ENCODE measurements around the gene ADGRB2.

The ADGRB2 gene

GRCh38 chr1:31791131-31791858, 27.2 kb upstream of the ADGRB2 start:
- H3K4me3 ChIP-seq (ENCODE audit: control insufficient read depth in 1 of 7, extremely low read depth in 1 of 7, insufficient read depth in 4 of 7, low read depth in 2 of 7, low read length in 6 of 7) = no peak overlapping the region
- POLR2A ChIA-PET = no interaction called here
- H3K36me3 ChIP-seq (ENCODE audit: control insufficient read depth in 4 of 4, insufficient read depth in 4 of 4, low read length in 3 of 4) = no peaks in the 10 kb centered on the region
- peaks cover 0 to 7% (median 0%) of the 10 kb centered on the region in 5 experiments for H3K27me3 ChIP-seq (replicated peaks in 2 of 5; ENCODE audit: control insufficient read depth in 4 of 5, insufficient read depth in 5 of 5, low read length in 4 of 5)
- WGBS (ENCODE audit: insufficient coverage) = 93% methylated on average over 8 of the region's 13 CpGs
- H3K4me1 ChIP-seq (ENCODE audit: control extremely low read depth in 1 of 4, control insufficient read depth in 4 of 4, insufficient read depth in 4 of 4, low read length in 3 of 4) = peaks cover 0 to 22% (median 12%) of the 10 kb centered on the region in 4 experiments
- DNase-seq = no peak
- no peak overlapping the region for H3K27ac ChIP-seq (ENCODE audit: insufficient read depth in 1 of 2, low read depth in 1 of 2, low read length in 2 of 2, poor library complexity in 1 of 2, severe bottlenecking in 2 of 2)
- CTCF ChIA-PET = interaction anchor here (0.6 to 5.1 kb wide), 12 partner anchors 8 to 226 kb away, joined by 3 to 50 read pairs (median 9); partner anchors contain the start of gene ADGRB2
- H3K9me3 ChIP-seq (ENCODE audit: control extremely low read depth in 1 of 5, control insufficient read depth in 4 of 5, insufficient read depth in 2 of 5, low read depth in 1 of 5, low read length in 4 of 5) = no peaks in the 10 kb centered on the region

GRCh38 chr1:31790641-31791091, 26.5 kb upstream of the ADGRB2 start:
- Histone ChIP-seq H3K27ac (ENCODE audit: insufficient read depth in 1 of 2, low read depth in 1 of 2, low read length in 2 of 2, poor library complexity in 1 of 2, severe bottlenecking in 2 of 2) (no peak overlapping the region), H3K9me3 (ENCODE audit: control extremely low read depth in 1 of 5, control insufficient read depth in 4 of 5, insufficient read depth in 2 of 5, low read depth in 1 of 5, low read length in 4 of 5) (no peaks in the 10 kb centered on the region), H3K4me3 (ENCODE audit: control insufficient read depth in 1 of 7, extremely low read depth in 1 of 7, insufficient read depth in 4 of 7, low read depth in 2 of 7, low read length in 6 of 7) (no peak overlapping the region), H3K36me3 (ENCODE audit: control insufficient read depth in 4 of 4, insufficient read depth in 4 of 4, low read length in 3 of 4) (no peaks in the 10 kb centered on the region), H3K4me1 (ENCODE audit: control extremely low read depth in 1 of 4, control insufficient read depth in 4 of 4, insufficient read depth in 4 of 4, low read length in 3 of 4) (peaks cover 0 to 17% (median 12%) of the 10 kb centered on the region in 4 experiments), H3K27me3 (replicated peaks in 2 of 5; ENCODE audit: control insufficient read depth in 4 of 5, insufficient read depth in 5 of 5, low read length in 4 of 5) (peaks cover 0 to 7% (median 0%) of the 10 kb centered on the region in 5 experiments)
- ChIA-PET POLR2A (no interaction called here), CTCF (interaction anchor here (0.6 to 5.1 kb wide), 16 partner anchors 9 to 227 kb away, joined by 3 to 50 read pairs (median 7); partner anchors contain the start of gene ADGRB2)
- no peak for DNase-seq
- WGBS (ENCODE audit: insufficient coverage) = 89% methylated on average over 11 of the region's 11 CpGs

GRCh38 chr1:31790140-31790539, 26.0 kb upstream of the ADGRB2 start:
- no peak overlapping the region for H3K27ac ChIP-seq (ENCODE audit: insufficient read depth in 1 of 2, low read depth in 1 of 2, low read length in 2 of 2, poor library complexity in 1 of 2, severe bottlenecking in 2 of 2)
- 92% methylated on average over 1 of the region's 3 CpGs for WGBS (ENCODE audit: insufficient coverage)
- H3K9me3 ChIP-seq (ENCODE audit: control extremely low read depth in 1 of 5, control insufficient read depth in 4 of 5, insufficient read depth in 2 of 5, low read depth in 1 of 5, low read length in 4 of 5) = no peaks in the 10 kb centered on the region
- DNase-seq = no peak
- H3K4me3 ChIP-seq (ENCODE audit: control insufficient read depth in 1 of 7, extremely low read depth in 1 of 7, insufficient read depth in 4 of 7, low read depth in 2 of 7, low read length in 6 of 7) = no peak overlapping the region
- H3K4me1 ChIP-seq (ENCODE audit: control extremely low read depth in 1 of 4, control insufficient read depth in 4 of 4, insufficient read depth in 4 of 4, low read length in 3 of 4) = peaks cover 0 to 17% (median 12%) of the 10 kb centered on the region in 4 experiments
- CTCF ChIA-PET = interaction anchor here (0.7 to 5.1 kb wide), 21 partner anchors 10 to 205 kb away, joined by 3 to 50 read pairs (median 7); partner anchors contain the start of genes ADGRB2 and COL16A1
- H3K36me3 ChIP-seq (ENCODE audit: control insufficient read depth in 4 of 4, insufficient read depth in 4 of 4, low read length in 3 of 4) = no peaks in the 10 kb centered on the region
- POLR2A ChIA-PET = no interaction called here
- H3K27me3 ChIP-seq (replicated peaks in 2 of 5; ENCODE audit: control insufficient read depth in 4 of 5, insufficient read depth in 5 of 5, low read length in 4 of 5) = peaks cover 0 to 7% (median 0%) of the 10 kb centered on the region in 5 experiments

- Histone ChIP-seq H3K27ac (ENCODE audit: insufficient read depth in 1 of 2, low read depth in 1 of 2, low read length in 2 of 2, poor library complexity in 1 of 2, severe bottlenecking in 2 of 2) (no peak overlapping the region), H3K36me3 (ENCODE audit: control insufficient read depth in 4 of 4, insufficient read depth in 4 of 4, low read length in 3 of 4) (no peaks in the 10 kb centered on the region), H3K27me3 (replicated peaks in 2 of 5; ENCODE audit: control insufficient read depth in 4 of 5, insufficient read depth in 5 of 5, low read length in 4 of 5) (peaks cover 0 to 7% (median 0%) of the 10 kb centered on the region in 5 experiments), H3K9me3 (ENCODE audit: control extremely low read depth in 1 of 5, control insufficient read depth in 4 of 5, insufficient read depth in 2 of 5, low read depth in 1 of 5, low read length in 4 of 5) (no peaks in the 10 kb centered on the region), H3K4me3 (ENCODE audit: control insufficient read depth in 1 of 7, extremely low read depth in 1 of 7, insufficient read depth in 4 of 7, low read depth in 2 of 7, low read length in 6 of 7) (peak overlapping the region; percentile 42 to 94 (median 78)), H3K4me1 (ENCODE audit: control extremely low read depth in 1 of 4, control insufficient read depth in 4 of 4, insufficient read depth in 4 of 4, low read length in 3 of 4) (peaks cover 0 to 17% (median 12%) of the 10 kb centered on the region in 4 experiments)
- DNase-seq = peak; percentile 86 to 92 (median 89)
- 7% methylated on average over 13 of the region's 26 CpGs for WGBS (ENCODE audit: insufficient coverage)
- POLR2A ChIA-PET = interaction anchor here (0.6 to 1.0 kb wide), 3 partner anchors 25 to 145 kb away, joined by 3 to 4 read pairs (median 3); partner anchors contain the start of genes ADGRB2 and PEF1
- CTCF ChIA-PET = interaction anchor here (0.7 to 5.1 kb wide), 47 partner anchors 10 to 273 kb away, joined by 3 to 50 read pairs (median 4); partner anchors contain the start of genes ADGRB2, COL16A1 and PTP4A2
Observed at GRCh38 chr1:31789259-31790065, 25.3 kb upstream of the ADGRB2 start.

- WGBS (ENCODE audit: insufficient coverage) = 0% methylated on average over 14 of the region's 22 CpGs
- no peak for DNase-seq
- CTCF ChIA-PET = interaction anchor here (0.7 to 5.1 kb wide), 43 partner anchors 9 to 273 kb away, joined by 3 to 50 read pairs (median 4); partner anchors contain the start of genes ADGRB2, COL16A1 and PTP4A2
- H3K27ac ChIP-seq (ENCODE audit: insufficient read depth in 1 of 2, low read depth in 1 of 2, low read length in 2 of 2, poor library complexity in 1 of 2, severe bottlenecking in 2 of 2) = peak overlapping the region in 1 of 2 experiments; percentile 75
- peaks cover 0 to 7% (median 0%) of the 10 kb centered on the region in 5 experiments for H3K27me3 ChIP-seq (replicated peaks in 2 of 5; ENCODE audit: control insufficient read depth in 4 of 5, insufficient read depth in 5 of 5, low read length in 4 of 5)
- H3K36me3 ChIP-seq (ENCODE audit: control insufficient read depth in 4 of 4, insufficient read depth in 4 of 4, low read length in 3 of 4) = no peaks in the 10 kb centered on the region
- H3K4me1 ChIP-seq (ENCODE audit: control extremely low read depth in 1 of 4, control insufficient read depth in 4 of 4, insufficient read depth in 4 of 4, low read length in 3 of 4) = peaks cover 0 to 17% (median 12%) of the 10 kb centered on the region in 4 experiments
- POLR2A ChIA-PET = interaction anchor here (0.6 to 1.0 kb wide), 3 partner anchors 25 to 144 kb away, joined by 3 to 4 read pairs (median 3); partner anchors contain the start of genes ADGRB2 and PEF1
- no peaks in the 10 kb centered on the region for H3K9me3 ChIP-seq (ENCODE audit: control extremely low read depth in 1 of 5, control insufficient read depth in 4 of 5, insufficient read depth in 2 of 5, low read depth in 1 of 5, low read length in 4 of 5)
- H3K4me3 ChIP-seq (ENCODE audit: control insufficient read depth in 1 of 7, extremely low read depth in 1 of 7, insufficient read depth in 4 of 7, low read depth in 2 of 7, low read length in 6 of 7) = peak overlapping the region; percentile 42 to 94 (median 78)
Observed at GRCh38 chr1:31788825-31789256, 24.7 kb upstream of the ADGRB2 start.

- CTCF ChIA-PET = interaction anchor here (0.7 to 5.1 kb wide), 32 partner anchors 9 to 274 kb away, joined by 3 to 50 read pairs (median 6); partner anchors contain the start of genes ADGRB2, COL16A1 and PTP4A2
- peak; percentile 87 to 89 (median 87) for DNase-seq
- no peaks in the 10 kb centered on the region for H3K9me3 ChIP-seq (ENCODE audit: control extremely low read depth in 1 of 5, control insufficient read depth in 4 of 5, insufficient read depth in 2 of 5, low read depth in 1 of 5, low read length in 4 of 5)
- H3K4me3 ChIP-seq (ENCODE audit: control insufficient read depth in 1 of 7, extremely low read depth in 1 of 7, insufficient read depth in 4 of 7, low read depth in 2 of 7, low read length in 6 of 7) = peak overlapping the region; percentile 42 to 94 (median 78)
- H3K4me1 ChIP-seq (ENCODE audit: control extremely low read depth in 1 of 4, control insufficient read depth in 4 of 4, insufficient read depth in 4 of 4, low read length in 3 of 4) = peaks cover 0 to 17% (median 12%) of the 10 kb centered on the region in 4 experiments
- peaks cover 0 to 7% (median 0%) of the 10 kb centered on the region in 5 experiments for H3K27me3 ChIP-seq (replicated peaks in 2 of 5; ENCODE audit: control insufficient read depth in 4 of 5, insufficient read depth in 5 of 5, low read length in 4 of 5)
- WGBS (ENCODE audit: insufficient coverage) = 2% methylated on average over 28 of the region's 39 CpGs
- no peaks in the 10 kb centered on the region for H3K36me3 ChIP-seq (ENCODE audit: control insufficient read depth in 4 of 4, insufficient read depth in 4 of 4, low read length in 3 of 4)
- POLR2A ChIA-PET = interaction anchor here (1.0 kb wide), 1 partner anchor 118 kb away, joined by 4 read pairs; no protein-coding TSS in a partner anchor
- H3K27ac ChIP-seq (ENCODE audit: insufficient read depth in 1 of 2, low read depth in 1 of 2, low read length in 2 of 2, poor library complexity in 1 of 2, severe bottlenecking in 2 of 2) = peak overlapping the region; percentile 43 to 75
Observed at GRCh38 chr1:31788138-31788824, 24.1 kb upstream of the ADGRB2 start.
